ENCODE measurements around the gene PTPN7.
A peak's percentile ranks its signal among the peaks of the same experiment; 100 is the strongest.

PTPN7 gene

DNA sequence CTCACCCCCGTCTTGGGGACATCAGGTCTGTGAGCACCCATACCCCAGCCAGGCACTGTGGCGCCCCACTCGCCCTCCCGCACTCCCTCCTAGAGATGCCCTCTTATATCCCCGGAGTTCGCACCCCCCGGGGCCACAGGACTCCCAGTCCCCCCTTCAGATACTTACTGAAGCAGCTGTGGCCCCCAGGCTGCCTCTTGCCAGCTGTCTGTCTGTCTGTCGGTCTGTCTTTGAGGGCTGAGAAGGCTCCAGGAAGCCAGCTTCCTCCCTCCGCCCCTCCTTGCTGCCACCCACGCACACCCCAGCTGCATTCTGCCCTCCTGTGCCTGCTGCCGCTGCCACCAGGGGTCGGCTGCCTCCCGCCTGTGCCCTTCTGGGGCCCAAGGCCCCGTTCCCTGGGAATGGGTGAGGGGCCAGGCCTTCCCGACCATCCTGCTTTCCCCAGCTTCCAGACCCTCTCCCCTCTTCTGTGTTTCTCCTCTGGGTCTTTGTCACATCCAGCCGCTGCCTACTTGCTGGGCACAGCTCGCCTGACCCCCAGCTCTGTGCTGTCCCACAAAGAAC lies at the start of gene PTPN7:
TSS of gene PTPN7 (minus strand) at position 226 of the 564 bp plus-strand sequence. CDS start 1,200 bp downstream, outside the sequence.
- TF ChIP-seq ZFX (IDR thresholded peaks at IDR 0.05): no peak
- no peak within 1 kb of the TSS for H3K27ac ChIP-seq

DNA sequence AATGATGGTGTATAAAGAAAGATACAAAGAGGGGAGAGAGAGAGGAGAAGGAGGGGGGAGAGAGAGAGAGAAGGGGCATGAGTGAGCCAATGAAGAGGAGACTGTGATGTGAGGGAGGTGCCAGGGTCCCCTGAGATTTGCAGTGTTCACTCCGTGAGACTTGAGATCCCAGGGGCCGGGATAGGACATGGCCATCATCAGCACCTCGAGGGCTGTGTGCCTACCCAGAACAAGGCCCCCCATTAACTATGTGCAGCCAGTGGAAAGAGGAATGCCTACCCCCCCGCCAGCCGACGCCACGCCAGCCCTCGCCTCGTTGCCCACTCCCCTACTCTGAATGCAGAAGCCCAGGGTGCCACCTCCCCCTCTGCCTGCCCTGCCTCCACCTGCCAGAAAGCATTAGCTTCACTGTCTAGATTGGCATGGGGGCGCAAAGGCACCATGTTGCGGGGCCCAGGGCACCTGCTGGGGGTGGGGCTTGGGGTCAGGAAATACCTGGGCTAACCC lies 48.0 kb upstream of the PTPN7 start:
- H3K27ac ChIP-seq: no peak overlapping the region
- TF ChIP-seq, protein P1, sequence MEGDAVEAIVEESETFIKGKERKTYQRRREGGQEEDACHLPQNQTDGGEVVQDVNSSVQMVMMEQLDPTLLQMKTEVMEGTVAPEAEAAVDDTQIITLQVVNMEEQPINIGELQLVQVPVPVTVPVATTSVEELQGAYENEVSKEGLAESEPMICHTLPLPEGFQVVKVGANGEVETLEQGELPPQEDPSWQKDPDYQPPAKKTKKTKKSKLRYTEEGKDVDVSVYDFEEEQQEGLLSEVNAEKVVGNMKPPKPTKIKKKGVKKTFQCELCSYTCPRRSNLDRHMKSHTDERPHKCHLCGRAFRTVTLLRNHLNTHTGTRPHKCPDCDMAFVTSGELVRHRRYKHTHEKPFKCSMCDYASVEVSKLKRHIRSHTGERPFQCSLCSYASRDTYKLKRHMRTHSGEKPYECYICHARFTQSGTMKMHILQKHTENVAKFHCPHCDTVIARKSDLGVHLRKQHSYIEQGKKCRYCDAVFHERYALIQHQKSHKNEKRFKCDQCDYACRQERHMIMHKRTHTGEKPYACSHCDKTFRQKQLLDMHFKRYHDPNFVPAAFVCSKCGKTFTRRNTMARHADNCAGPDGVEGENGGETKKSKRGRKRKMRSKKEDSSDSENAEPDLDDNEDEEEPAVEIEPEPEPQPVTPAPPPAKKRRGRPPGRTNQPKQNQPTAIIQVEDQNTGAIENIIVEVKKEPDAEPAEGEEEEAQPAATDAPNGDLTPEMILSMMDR (conservative IDR thresholded peaks at IDR 0.05): no peak
- TF ChIP-seq ZFX (IDR thresholded peaks at IDR 0.05): no peak

DNA sequence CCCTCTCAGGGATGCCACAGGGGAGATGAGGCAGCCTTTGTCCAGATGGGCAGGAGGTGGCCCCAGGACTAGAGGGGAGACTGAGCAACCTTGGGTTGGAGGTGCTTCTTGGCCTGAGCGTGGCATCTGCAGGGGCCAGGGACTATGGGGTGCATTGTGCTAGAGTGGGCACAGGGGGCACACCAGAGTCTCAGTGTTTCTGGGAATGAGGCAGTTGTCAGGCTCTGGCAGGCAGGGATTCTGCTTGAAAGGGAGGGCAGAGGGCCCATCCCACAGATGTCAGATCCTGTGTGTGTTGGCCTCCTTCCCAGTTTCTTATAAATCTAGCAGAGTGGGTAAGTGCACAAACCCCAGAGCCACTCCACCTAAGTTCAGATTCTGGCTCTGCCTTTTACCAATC lies 46.9 kb upstream of the PTPN7 start:
- TF ChIP-seq, protein P1 (conservative IDR thresholded peaks at IDR 0.05): peak; percentile 13; the same call in 1 of the 2 replicates
- no peak for TF ChIP-seq ZFX (IDR thresholded peaks at IDR 0.05)
- H3K27ac ChIP-seq: no peak overlapping the region

DNA sequence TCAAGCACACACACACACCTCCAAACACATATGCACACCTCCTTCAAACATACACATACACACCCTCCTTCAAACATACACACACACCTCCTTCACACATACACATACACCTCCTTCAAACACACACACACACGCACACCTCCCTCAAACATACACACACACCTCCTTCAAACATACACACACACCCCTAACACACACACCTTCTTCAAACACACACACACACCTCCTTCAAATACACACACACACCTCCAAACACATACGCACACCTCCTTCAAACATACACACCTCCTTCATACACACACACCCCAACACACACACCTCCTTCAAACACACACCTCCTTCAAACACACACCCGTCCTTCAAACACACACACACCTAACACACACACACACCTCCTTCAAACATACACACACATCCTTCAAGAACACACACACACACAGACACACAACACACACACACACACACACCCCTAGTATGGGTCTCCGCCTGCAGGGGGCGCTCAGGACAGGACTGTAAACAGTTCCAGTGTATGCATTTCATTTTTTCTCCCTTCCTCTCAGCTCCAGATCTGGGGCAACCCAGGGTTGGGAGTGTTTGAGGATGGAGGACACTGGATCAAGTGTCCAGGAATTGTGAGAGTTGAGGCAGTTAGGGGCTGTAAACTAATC lies 45.3 kb upstream of the PTPN7 start:
- no peak for TF ChIP-seq ZFX (IDR thresholded peaks at IDR 0.05)
- TF ChIP-seq, protein P1 (conservative IDR thresholded peaks at IDR 0.05): peak; percentile 30
- H3K27ac ChIP-seq: no peak overlapping the region

DNA sequence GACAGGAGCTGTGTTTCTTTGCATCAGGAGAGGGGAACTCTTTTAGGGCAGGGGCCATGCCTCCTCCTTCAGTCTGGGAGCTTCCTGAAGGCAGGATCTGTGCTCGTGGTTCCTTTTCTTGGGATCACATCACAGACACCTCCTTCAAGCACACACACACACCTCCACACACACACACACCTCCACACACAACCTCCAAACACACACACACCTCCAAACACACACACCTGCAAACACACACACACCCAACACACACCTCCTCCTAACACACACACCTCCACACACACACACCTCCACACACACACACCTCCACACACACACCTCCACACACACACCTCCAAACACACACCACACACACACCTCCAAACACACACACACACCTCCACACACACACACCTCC lies 43.7 kb upstream of the PTPN7 start:
- TF ChIP-seq, protein P1 (conservative IDR thresholded peaks at IDR 0.05): no peak
- TF ChIP-seq ZFX (IDR thresholded peaks at IDR 0.05): no peak
- no peak overlapping the region for H3K27ac ChIP-seq

DNA sequence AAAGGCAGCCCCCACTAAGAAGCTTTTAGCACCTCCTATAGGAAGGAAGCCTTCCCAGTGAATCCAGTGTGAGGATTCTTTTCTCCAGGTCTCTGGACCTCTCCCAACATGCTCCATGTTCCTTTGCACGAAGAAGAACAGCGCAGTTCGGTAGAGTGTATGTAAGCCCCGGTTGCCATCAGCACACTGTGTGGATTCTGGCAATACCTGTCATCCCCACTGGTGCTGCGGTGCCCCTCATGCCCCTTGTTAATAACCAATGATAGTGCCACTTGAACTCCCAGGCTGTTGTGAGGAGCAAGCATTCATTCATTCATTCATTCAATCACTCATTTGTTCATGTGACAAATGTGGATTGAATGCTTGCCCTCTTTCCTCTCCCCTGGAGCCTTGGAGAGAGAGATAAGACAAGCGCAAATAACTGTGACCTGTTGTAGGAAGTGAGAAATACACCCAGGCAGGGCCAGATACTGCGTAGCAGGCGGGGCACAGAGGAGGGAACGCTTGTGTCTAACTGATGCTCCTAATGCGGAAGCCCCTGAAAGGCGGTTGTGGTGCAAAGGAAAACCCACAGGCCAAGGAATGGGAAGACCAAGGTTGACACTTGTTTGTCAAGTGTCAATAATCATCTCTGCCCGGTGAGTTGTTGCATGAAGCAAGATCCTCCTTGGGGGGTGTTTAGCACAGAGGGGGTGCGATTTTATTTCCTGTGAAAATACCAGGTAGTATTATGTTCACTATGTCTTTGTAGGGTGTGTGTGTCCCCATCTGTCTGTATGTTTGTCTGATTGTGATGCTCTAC lies 43.0 kb upstream of the PTPN7 start:
- TF ChIP-seq, protein P1 (conservative IDR thresholded peaks at IDR 0.05): no peak
- TF ChIP-seq ZFX (IDR thresholded peaks at IDR 0.05): no peak
- no peak overlapping the region for H3K27ac ChIP-seq

DNA sequence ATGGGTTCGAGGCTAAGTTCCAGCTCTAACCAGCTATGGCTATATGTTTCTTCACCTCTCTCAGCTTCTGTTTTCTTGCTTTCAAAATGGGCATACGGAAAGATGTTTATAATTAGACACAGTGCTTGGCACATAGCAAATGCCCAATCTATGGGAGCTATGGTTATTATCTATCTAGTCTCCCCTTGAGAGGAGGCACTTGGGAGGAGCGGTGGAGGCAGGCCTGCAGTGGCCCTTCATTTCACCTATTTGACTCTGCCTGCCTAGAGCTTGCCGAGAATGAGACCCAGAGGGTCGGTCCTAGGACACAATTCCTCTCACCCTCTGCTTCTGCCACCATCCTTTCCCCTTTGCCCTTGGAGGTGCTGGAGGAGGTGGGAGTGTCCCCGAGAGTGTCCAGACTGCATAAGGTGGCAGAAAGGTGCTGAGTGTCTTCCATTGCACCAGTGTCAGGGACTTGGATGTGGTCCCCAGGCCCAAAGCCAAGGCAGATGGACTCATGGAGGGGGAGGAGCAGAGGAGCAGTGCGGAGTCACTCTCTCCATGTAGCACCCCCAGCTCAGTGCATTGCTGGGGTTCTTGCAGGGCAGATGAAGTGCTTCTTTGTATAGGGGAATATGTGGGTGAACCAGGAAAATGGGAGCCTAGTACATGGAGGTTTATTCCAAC lies 42.2 kb upstream of the PTPN7 start:
- no peak overlapping the region for H3K27ac ChIP-seq
- TF ChIP-seq, protein P1 (conservative IDR thresholded peaks at IDR 0.05): no peak
- no peak for TF ChIP-seq ZFX (IDR thresholded peaks at IDR 0.05)

All from C4-2B (cell line).